Breast epithelium (tissue), 4 donors: ENCODE measurements around the gene MPHOSPH9. TPM values are rescaled to one million over a fixed set of nuclear protein-coding genes. Genes with fewer than 3 reads are reported as not detected.
A peak's percentile ranks its signal among the peaks of the same experiment; 100 is the strongest.

Source experiments
- DNase-seq, 2 donors: peaks; one replicate each; pipeline ENCODE4 v3.0.0-alpha.2; 2019; ENCODE audit warnings: low spot score in 2 of 2
- H3K27ac ChIP-seq, 2 donors: fragments of 200-600 bp; sonication (generic) in 1 of 2; one replicate each; pipeline ENCODE4 v1.5.1; 2016 to 2019; ENCODE audit warnings: mild to moderate bottlenecking in 1 of 2
- H3K27me3 ChIP-seq, 2 donors: fragments of 200-600 bp; sonication (generic) in 1 of 2; one replicate each; pipeline versions ENCODE4 v1.5.1 to v1.6.0; 2017 to 2019; ENCODE audit warnings: control low read depth in 1 of 2, mild to moderate bottlenecking in 1 of 2
- H3K36me3 ChIP-seq: fragments of 200-600 bp; one replicate; pipeline ENCODE4 v1.5.1; 2019
- H3K4me1 ChIP-seq, 2 donors: fragments of 200-600 bp; sonication (generic); one replicate each; pipeline ENCODE4 v1.5.1; 2016 to 2019; ENCODE audit warnings: control low read depth in 1 of 2
- H3K4me3 ChIP-seq, 3 donors: fragments of 200-600 bp; sonication (generic); 1 replicate in 2 of 3; 2 replicates in 1 of 3; pipeline ENCODE4 v1.5.1; 2016 to 2019; ENCODE audit warnings: mild to moderate bottlenecking in 3 of 3, moderate library complexity in 2 of 3
- H3K9me3 ChIP-seq, 2 donors: fragments of 200-600 bp; sonication (generic) in 1 of 2; one replicate each; pipeline ENCODE4 v1.5.1; 2016 to 2019; ENCODE audit warnings: control low read depth in 1 of 2
- CTCF ChIP-seq, 3 donors: fragments of 450-650 bp; IDR thresholded peaks; one replicate each; pipeline ENCODE4 v1.5.1; 2016 to 2017; ENCODE audit warnings: antibody characterized with exemption in 3 of 3, mild to moderate bottlenecking in 3 of 3, moderate library complexity in 3 of 3
- POLR2A ChIP-seq: fragments of 450-650 bp; IDR thresholded peaks from one replicate; pipeline ENCODE4 v1.6.1; 2016; ENCODE audit warnings: antibody characterized with exemption, mild to moderate bottlenecking, moderate library complexity
- POLR2AphosphoS5 ChIP-seq, 3 donors: sonication (generic); formaldehyde crosslinking; IDR thresholded peaks; one replicate each; pipeline ENCODE4 v1.6.1; 2017; ENCODE audit warnings: antibody characterized with exemption in 3 of 3
- intact Hi-C: fragments of 100-400 bp; cut with DNase I; formaldehyde crosslinking; loops from one replicate; pipeline ENCODE4 v1.15.1; 2023; ENCODE audit warnings: low total_unique reads
- total RNA-seq, 3 donors: library from RNA; depleted of rRNA; stranded (reverse); fragments of >200 nt; gene quantifications; one replicate each; pipeline ENCODE4 v1.1.0, GENCODE V29; 2016

The MPHOSPH9 gene
- total RNA-seq, 3 donors from 2014 or later: 19.0 to 28.6 (median 21.7) TPM

- H3K4me3 ChIP-seq: no peak overlapping the region
- H3K27me3 ChIP-seq: no peaks in the 10 kb centered on the region
- no peaks in the 10 kb centered on the region for H3K4me1 ChIP-seq
- H3K36me3 ChIP-seq: no peaks in the 10 kb centered on the region
- no peak for DNase-seq
- H3K9me3 ChIP-seq: no peaks in the 10 kb centered on the region
- H3K27ac ChIP-seq: no peak overlapping the region
- intact Hi-C loops: no loop called here
- TF ChIP-seq CTCF (IDR thresholded peaks at IDR 0.05) (no peak), POLR2AphosphoS5 (IDR thresholded peaks at IDR 0.05) (no peak), POLR2A (no peak)
These were observed 84.7 kb downstream of the MPHOSPH9 start for GRCh38 chr12:123148223-123148622.

- DNase-seq: no peak
- no peak for TF ChIP-seq CTCF (IDR thresholded peaks at IDR 0.05)
- TF ChIP-seq POLR2A: no peak
- no peak for TF ChIP-seq POLR2AphosphoS5 (IDR thresholded peaks at IDR 0.05)
- Histone ChIP-seq H3K9me3 (no peaks in the 10 kb centered on the region), H3K36me3 (no peaks in the 10 kb centered on the region), H3K27ac (no peak overlapping the region), H3K27me3 (no peaks in the 10 kb centered on the region), H3K4me1 (no peaks in the 10 kb centered on the region), H3K4me3 (no peak overlapping the region)
- intact Hi-C loops: no loop called here
These were observed 87.7 kb downstream of the MPHOSPH9 start for GRCh38 chr12:123145211-123145610.

GRCh38 chr12:123143736-123144461 is 89.0 kb downstream of the MPHOSPH9 start:
- Histone ChIP-seq H3K36me3 (no peaks in the 10 kb centered on the region), H3K27ac (peak overlapping the region; percentile 21 to 65), H3K27me3 (no peaks in the 10 kb centered on the region), H3K9me3 (no peaks in the 10 kb centered on the region), H3K4me1 (no peaks in the 10 kb centered on the region), H3K4me3 (no peak overlapping the region)
- intact Hi-C loops: no loop called here
- TF ChIP-seq POLR2A (no peak), CTCF (IDR thresholded peaks at IDR 0.05) (no peak), POLR2AphosphoS5 (IDR thresholded peaks at IDR 0.05) (no peak)
- DNase-seq: no peak

- Histone ChIP-seq H3K4me1 (no peaks in the 10 kb centered on the region), H3K27me3 (no peaks in the 10 kb centered on the region), H3K36me3 (no peaks in the 10 kb centered on the region), H3K27ac (peak overlapping the region; percentile 21 to 65), H3K4me3 (no peak overlapping the region), H3K9me3 (no peaks in the 10 kb centered on the region)
- TF ChIP-seq POLR2A: no peak
- no peak for TF ChIP-seq POLR2AphosphoS5 (IDR thresholded peaks at IDR 0.05)
- TF ChIP-seq CTCF (IDR thresholded peaks at IDR 0.05): no peak
- intact Hi-C loops: no loop called here
- no peak for DNase-seq
These were observed 89.8 kb downstream of the MPHOSPH9 start for GRCh38 chr12:123142921-123143735.

GRCh38 chr12:123142518-123142840 is 90.5 kb downstream of the MPHOSPH9 start:
- Histone ChIP-seq H3K9me3 (no peaks in the 10 kb centered on the region), H3K36me3 (no peaks in the 10 kb centered on the region), H3K4me3 (no peak overlapping the region), H3K4me1 (no peaks in the 10 kb centered on the region), H3K27ac (peak overlapping the region in 1 of 2 donors; percentile 62), H3K27me3 (no peaks in the 10 kb centered on the region)
- intact Hi-C loops: no loop called here
- no peak for TF ChIP-seq CTCF (IDR thresholded peaks at IDR 0.05)
- TF ChIP-seq POLR2AphosphoS5 (IDR thresholded peaks at IDR 0.05): no peak
- TF ChIP-seq POLR2A: no peak
- DNase-seq: no peak
